WTC11 (cell line): Measurements from ENCODE around the gene RAX2. TPM values are rescaled to one million over a fixed set of nuclear protein-coding genes. Genes with fewer than 3 reads are reported as not detected.

Experiments used
- ATAC-seq: fragments of 200-7000 bp; cut with Tn5 transposase; 2 replicates; pipeline ENCODE4 v1.10.0; 2021; ENCODE audit warnings: mild to moderate bottlenecking, moderate library complexity
- CTCF ChIA-PET: fragments of 300-600 bp; sonication (Branson Sonifier 250); formaldehyde crosslinking; loops from one replicate; lab custom pipeline; 2021; ENCODE audit warnings: antibody characterized with exemption; lab: Charles Lee
- POLR2A ChIA-PET: fragments of 350-600 bp; sonication (Branson Sonifier 250); formaldehyde crosslinking; loops from one replicate; lab custom pipeline; 2021; ENCODE audit warnings: antibody characterized with exemption; lab: Charles Lee
- DNase-seq: peaks from one replicate; pipeline ENCODE4 v3.0.0; 2021; ENCODE audit warnings: low spot score
- H3K27ac Mint-ChIP-seq: 2 replicates; pipeline ENCODE4 v1.8.0; 2021; ENCODE audit warnings: mixed read lengths
- H3K27me3 Mint-ChIP-seq: 2 replicates; pipeline ENCODE4 v1.8.0; 2021; ENCODE audit warnings: low read depth, mild to moderate bottlenecking, moderate library complexity, mixed read lengths
- H3K36me3 Mint-ChIP-seq: 2 replicates; pipeline ENCODE4 v1.8.0; 2021; ENCODE audit warnings: mixed read lengths
- H3K4me1 Mint-ChIP-seq: 2 replicates; pipeline ENCODE4 v1.8.0; 2022; ENCODE audit warnings: mixed read lengths
- H3K4me3 Mint-ChIP-seq: 2 replicates; pipeline ENCODE4 v1.8.0; 2021; ENCODE audit warnings: mild to moderate bottlenecking, moderate library complexity, mixed read lengths
- H3K9me3 Mint-ChIP-seq: 2 replicates; pipeline ENCODE4 v1.8.0; 2021; ENCODE audit warnings: mixed read lengths
- AR ChIP-seq: fragments of 250-450 bp; sonication (Bioruptor Pico); IDR thresholded peaks from 2 replicates; pipeline ENCODE4 v1.9.0; 2021; ENCODE audit warnings: mild to moderate bottlenecking
- CREB1 ChIP-seq: sonication (generic); formaldehyde crosslinking; IDR thresholded peaks from 2 replicates; pipeline ENCODE4 v1.8.0; 2023; ENCODE audit warnings: mild to moderate bottlenecking, missing genetic modification reagents
- GABPB1 ChIP-seq: sonication (generic); formaldehyde crosslinking; IDR thresholded peaks from 2 replicates; pipeline ENCODE4 v1.8.1; 2023; ENCODE audit warnings: mild to moderate bottlenecking, missing genetic modification reagents
- GRHL2 ChIP-seq: fragments of 250-450 bp; sonication (Bioruptor Pico); IDR thresholded peaks from 2 replicates; pipeline ENCODE4 v1.8.0; 2022; ENCODE audit warnings: mild to moderate bottlenecking, moderate library complexity; ENCODE audit not compliant: insufficient replicate concordance, severe bottlenecking
- HMGA2 ChIP-seq: fragments of 250-450 bp; sonication (Bioruptor Pico); IDR thresholded peaks from 2 replicates; pipeline ENCODE4 v1.4.0; 2021; ENCODE audit warnings: mild to moderate bottlenecking, moderate library complexity
- HMGXB4 ChIP-seq: sonication (generic); formaldehyde crosslinking; IDR thresholded peaks from 2 replicates; pipeline ENCODE4 v1.8.1; 2023; ENCODE audit warnings: mild to moderate bottlenecking, moderate library complexity, missing genetic modification reagents
- IRF1 ChIP-seq: sonication (generic); formaldehyde crosslinking; IDR thresholded peaks from 2 replicates; pipeline ENCODE4 v1.8.0; 2023; ENCODE audit warnings: missing genetic modification reagents
- JUN ChIP-seq: sonication (generic); formaldehyde crosslinking; IDR thresholded peaks from 2 replicates; pipeline ENCODE4 v1.8.0; 2023; ENCODE audit warnings: mild to moderate bottlenecking, missing genetic modification reagents
- OVOL2 ChIP-seq: fragments of 250-450 bp; sonication (Bioruptor Pico); IDR thresholded peaks from 2 replicates; pipeline ENCODE4 v1.9.0; 2021; ENCODE audit warnings: mild to moderate bottlenecking, borderline replicate concordance
- RELA ChIP-seq: sonication (generic); formaldehyde crosslinking; IDR thresholded peaks from 2 replicates; pipeline ENCODE4 v1.8.1; 2022; ENCODE audit warnings: missing genetic modification reagents, mild to moderate bottlenecking, borderline replicate concordance
- RORB ChIP-seq: fragments of 250-450 bp; sonication (Bioruptor Pico); IDR thresholded peaks from 2 replicates; pipeline ENCODE4 v1.9.0; 2021; ENCODE audit warnings: mild to moderate bottlenecking
- SMAD3 ChIP-seq: sonication (generic); formaldehyde crosslinking; IDR thresholded peaks from 2 replicates; pipeline ENCODE4 v1.8.0; 2022; ENCODE audit warnings: missing genetic modification reagents, mild to moderate bottlenecking, borderline replicate concordance
- SMAD4 ChIP-seq: sonication (generic); formaldehyde crosslinking; IDR thresholded peaks from 2 replicates; pipeline ENCODE4 v1.8.0; 2022; ENCODE audit warnings: mild to moderate bottlenecking, missing genetic modification reagents
- TP53 ChIP-seq: sonication (generic); formaldehyde crosslinking; IDR thresholded peaks from 2 replicates; pipeline ENCODE4 v1.8.1; 2023; ENCODE audit warnings: mild to moderate bottlenecking, missing genetic modification reagents
- ZMAT4 ChIP-seq: fragments of 250-450 bp; sonication (Bioruptor Pico); IDR thresholded peaks from 2 replicates; pipeline ENCODE4 v1.9.0; 2021; ENCODE audit warnings: mild to moderate bottlenecking
- ZNF416 ChIP-seq: fragments of 250-450 bp; sonication (Bioruptor Pico); IDR thresholded peaks from 2 replicates; pipeline ENCODE4 v1.9.0; 2021; ENCODE audit warnings: mild to moderate bottlenecking, inconsistent platforms
- ZNF512 ChIP-seq: sonication (generic); formaldehyde crosslinking; IDR thresholded peaks from 2 replicates; pipeline ENCODE4 v1.8.1; 2022; ENCODE audit warnings: missing genetic modification reagents, borderline replicate concordance
- ZSCAN18 ChIP-seq: fragments of 250-450 bp; sonication (Bioruptor Pico); IDR thresholded peaks from 2 replicates; pipeline ENCODE4 v2.1.2; 2022; ENCODE audit warnings: mild to moderate bottlenecking, moderate library complexity
- total RNA-seq: library from RNA; stranded (reverse); gene quantifications from 3 replicates; pipeline ENCODE4 v1.2.3, GENCODE V29; 2021
- TF ChIP-seq, protein P1 (sequence below): sonication (generic); formaldehyde crosslinking; conservative IDR thresholded peaks from 2 replicates; pipeline ENCODE4 v1.8.1; 2022; ENCODE audit warnings: mild to moderate bottlenecking, missing genetic modification reagents
- TF ChIP-seq, protein P2 (sequence below): fragments of 250-450 bp; sonication (Bioruptor Pico); IDR thresholded peaks from 2 replicates; pipeline ENCODE4 v1.9.0; 2021; ENCODE audit warnings: moderate library complexity, mild to moderate bottlenecking, inconsistent platforms, borderline replicate concordance

RAX2 gene
- total RNA-seq, 1 experiment from 2014 or later, result 0.09 TPM

- Mint-ChIP-seq H3K4me3 (no peak overlapping the region), H3K27me3 (no peaks in the 10 kb centered on the region), H3K4me1 (peaks cover 5% of the 10 kb centered on the region), H3K36me3 (no peaks in the 10 kb centered on the region), H3K9me3 (no peaks in the 10 kb centered on the region), H3K27ac (no peak overlapping the region)
- ChIA-PET CTCF (interaction anchor here (0.5 to 2.9 kb wide), 5 partner anchors 8 to 190 kb away, joined by 3 to 10 read pairs (median 4); partner anchors contain the start of gene GIPC3), POLR2A (interaction anchor here (0.9 kb wide), 1 partner anchor 13 kb away, joined by 3 read pairs; the partner anchor contains the start of gene MRPL54)
- ATAC-seq, result no peak
- TF ChIP-seq SMAD3 (CRISPR knock-in tag), result no peak
- TF ChIP-seq, protein P1, sequence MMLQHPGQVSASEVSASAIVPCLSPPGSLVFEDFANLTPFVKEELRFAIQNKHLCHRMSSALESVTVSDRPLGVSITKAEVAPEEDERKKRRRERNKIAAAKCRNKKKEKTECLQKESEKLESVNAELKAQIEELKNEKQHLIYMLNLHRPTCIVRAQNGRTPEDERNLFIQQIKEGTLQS (CRISPR knock-in tag), result no peak
- TF ChIP-seq AR (CRISPR knock-in tag), result no peak
- TF ChIP-seq RORB (CRISPR knock-in tag), result no peak
- no peak for TF ChIP-seq HMGA2 (CRISPR knock-in tag)
- TF ChIP-seq OVOL2, result no peak
- TF ChIP-seq ZNF512 (CRISPR knock-in tag), result no peak
- TF ChIP-seq ZNF416 (CRISPR knock-in tag), result no peak
- no peak for TF ChIP-seq TP53 (CRISPR knock-in tag)
- TF ChIP-seq GABPB1 (CRISPR knock-in tag), result no peak
- TF ChIP-seq IRF1 (CRISPR knock-in tag), result no peak
- no peak for TF ChIP-seq RELA
- TF ChIP-seq, protein P2, sequence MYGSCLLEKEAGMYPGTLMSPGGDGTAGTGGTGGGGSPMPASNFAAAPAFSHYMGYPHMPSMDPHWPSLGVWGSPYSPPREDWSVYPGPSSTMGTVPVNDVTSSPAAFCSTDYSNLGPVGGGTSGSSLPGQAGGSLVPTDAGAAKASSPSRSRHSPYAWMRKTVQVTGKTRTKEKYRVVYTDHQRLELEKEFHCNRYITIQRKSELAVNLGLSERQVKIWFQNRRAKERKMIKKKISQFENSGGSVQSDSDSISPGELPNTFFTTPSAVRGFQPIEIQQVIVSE (CRISPR knock-in tag), result no peak
- TF ChIP-seq JUN (CRISPR knock-in tag), result no peak
- TF ChIP-seq SMAD4 (CRISPR knock-in tag), result no peak
- TF ChIP-seq ZMAT4, result no peak
- TF ChIP-seq GRHL2, result no peak
- TF ChIP-seq CREB1 (CRISPR knock-in tag), result no peak
- TF ChIP-seq HMGXB4, result no peak
- TF ChIP-seq ZSCAN18, result no peak
- no peak for DNase-seq
These were observed 3.3 kb upstream of the RAX2 start for GRCh38 chr19:3775374-3775711.
